GOT3 (cell line): Measurements from ENCODE around the gene FOSL1.

Experiments used
- DNase-seq: peaks from one replicate; lab custom pipeline; 2025; ENCODE audit warnings: mixed read lengths; lab: John Stamatoyannopoulos, UW

FOSL1 gene

GRCh38 chr11:65863889-65864705 lies 36.1 kb downstream of the FOSL1 start:
- DNase-seq, result no peak

GRCh38 chr11:65862941-65863888 lies 37.0 kb downstream of the FOSL1 start:
- no peak for DNase-seq

GRCh38 chr11:65862191-65862735 lies 37.9 kb downstream of the FOSL1 start:
- no peak for DNase-seq

GRCh38 chr11:65861533-65862183 lies 38.5 kb downstream of the FOSL1 start:
- DNase-seq, result no peak

- DNase-seq, result no peak
These were observed 39.1 kb downstream of the FOSL1 start for GRCh38 chr11:65861165-65861505.

- DNase-seq, result peak; percentile 71
These were observed 39.7 kb downstream of the FOSL1 start, which contains the start of gene MUS81 for GRCh38 chr11:65860278-65861164. TSS of gene MUS81 (plus strand) at chr11:65860433. CDS start at chr11:65860754, 321 bp downstream.

- DNase-seq, result no peak
These were observed 40.3 kb downstream of the FOSL1 start for GRCh38 chr11:65859812-65860277.

- DNase-seq, result peak; percentile 70
These were observed 40.9 kb downstream of the FOSL1 start for GRCh38 chr11:65859095-65859811.

- DNase-seq, result no peak
These were observed 41.5 kb downstream of the FOSL1 start for GRCh38 chr11:65858681-65859087.

GRCh38 chr11:65857853-65858680 lies 42.1 kb downstream of the FOSL1 start, which contains the start of gene CFL1:
TSS of gene CFL1 (minus strand) at chr11:65858180. CDS start at chr11:65858099, 81 bp downstream.
- DNase-seq, result peak; percentile 87

GRCh38 chr11:65857500-65857852 lies 42.7 kb downstream of the FOSL1 start:
- DNase-seq, result no peak

GRCh38 chr11:65856689-65857499 lies 43.3 kb downstream of the FOSL1 start:
- DNase-seq, result no peak

- no peak for DNase-seq
These were observed 44.2 kb downstream of the FOSL1 start for GRCh38 chr11:65855927-65856363.

GRCh38 chr11:65854852-65855837 lies 45.0 kb downstream of the FOSL1 start:
- no peak for DNase-seq

GRCh38 chr11:65854161-65854592 lies 46.0 kb downstream of the FOSL1 start:
- DNase-seq, result no peak

- DNase-seq, result no peak
These were observed 46.8 kb downstream of the FOSL1 start for GRCh38 chr11:65853246-65853979.
